OCI-LY1 (cell line): ENCODE measurements around the gene SLC35B2.

Experiments
- EZH2 ChIP-seq: fragments of 200-600 bp; sonication (generic), shearing (Covaris generic); IDR thresholded peaks from 2 replicates; pipeline ENCODE4 v1.8.0; 2017; ENCODE audit warnings: borderline replicate concordance, mixed run types, mild to moderate bottlenecking, antibody characterized with exemption, low read length, moderate library complexity, mixed read lengths
- TF ChIP-seq, protein P1 (sequence below): fragments of 200-600 bp; sonication (generic), shearing (Covaris generic); IDR thresholded peaks from 2 replicates; pipeline ENCODE4 v1.5.1; 2017; ENCODE audit warnings: mild to moderate bottlenecking, antibody characterized with exemption, low read length, moderate library complexity, mixed read lengths

GRCh38 chr6:44256775-44257024, 628 bp downstream of the SLC35B2 start:
- TF ChIP-seq, protein P1, sequence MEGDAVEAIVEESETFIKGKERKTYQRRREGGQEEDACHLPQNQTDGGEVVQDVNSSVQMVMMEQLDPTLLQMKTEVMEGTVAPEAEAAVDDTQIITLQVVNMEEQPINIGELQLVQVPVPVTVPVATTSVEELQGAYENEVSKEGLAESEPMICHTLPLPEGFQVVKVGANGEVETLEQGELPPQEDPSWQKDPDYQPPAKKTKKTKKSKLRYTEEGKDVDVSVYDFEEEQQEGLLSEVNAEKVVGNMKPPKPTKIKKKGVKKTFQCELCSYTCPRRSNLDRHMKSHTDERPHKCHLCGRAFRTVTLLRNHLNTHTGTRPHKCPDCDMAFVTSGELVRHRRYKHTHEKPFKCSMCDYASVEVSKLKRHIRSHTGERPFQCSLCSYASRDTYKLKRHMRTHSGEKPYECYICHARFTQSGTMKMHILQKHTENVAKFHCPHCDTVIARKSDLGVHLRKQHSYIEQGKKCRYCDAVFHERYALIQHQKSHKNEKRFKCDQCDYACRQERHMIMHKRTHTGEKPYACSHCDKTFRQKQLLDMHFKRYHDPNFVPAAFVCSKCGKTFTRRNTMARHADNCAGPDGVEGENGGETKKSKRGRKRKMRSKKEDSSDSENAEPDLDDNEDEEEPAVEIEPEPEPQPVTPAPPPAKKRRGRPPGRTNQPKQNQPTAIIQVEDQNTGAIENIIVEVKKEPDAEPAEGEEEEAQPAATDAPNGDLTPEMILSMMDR: no peak
- no peak for TF ChIP-seq EZH2
